Cardiac muscle cell (in vitro differentiated cells and primary cell): ENCODE results near the gene FITM2. TPM values are rescaled to one million over a fixed set of nuclear protein-coding genes. Genes with fewer than 3 reads are reported as not detected.
A peak's percentile ranks its signal among the peaks of the same experiment; 100 is the strongest.

Experiments used
- DNase-seq, 2 donors: peaks; one replicate each; pipeline versions ENCODE4 v3.0.0 to v3.0.0-alpha.2; 2010 to 2017; ENCODE audit warnings: low read depth in 1 of 2, low spot score in 1 of 2
- H3K27ac ChIP-seq: fragments of 200-600 bp; sonication (generic); 2 replicates; pipeline ENCODE4 v1.5.1; 2016
- H3K27me3 ChIP-seq: fragments of 200-600 bp; sonication (generic); 2 replicates; pipeline ENCODE4 v1.6.0; 2016; ENCODE audit warnings: control low read depth
- H3K36me3 ChIP-seq: fragments of 200-600 bp; sonication (generic); 2 replicates; pipeline ENCODE4 v1.5.1; 2016; ENCODE audit warnings: control low read depth
- H3K4me1 ChIP-seq: fragments of 200-600 bp; sonication (generic); 2 replicates; pipeline ENCODE4 v1.8.1; 2017; ENCODE audit warnings: low read depth, mild to moderate bottlenecking, mixed run types
- H3K4me3 ChIP-seq: fragments of 200-600 bp; sonication (generic); 2 replicates; pipeline ENCODE4 v1.5.1; 2016; ENCODE audit warnings: mild to moderate bottlenecking
- H3K9me3 ChIP-seq: fragments of 200-600 bp; sonication (generic); 2 replicates; pipeline ENCODE4 v1.5.1; 2017; ENCODE audit warnings: low read depth, mild to moderate bottlenecking, control low read depth
- polyA plus RNA-seq: library from polyadenylated mRNA; unstranded; fragments of >200 nt; fragmentation: Nextera tagmentation; extraction: Ambion mirVana; gene quantifications from 2 replicates; pipeline ENCODE4 v1.2.1, GENCODE V29; 2016
- total RNA-seq: library from RNA; depleted of rRNA; stranded (reverse); fragments of >200 nt; gene quantifications from 2 replicates; pipeline ENCODE4 v1.2.3, GENCODE V29; 2016
- TF ChIP-seq, protein P1 (sequence below): IDR thresholded peaks from 2 replicates; pipeline ENCODE4 v1.5.1; 2012; ENCODE audit warnings: low read depth, mild to moderate bottlenecking, low read length

Gene FITM2
- total and polyA plus RNA-seq, 2 experiments from 2014 or later = 11.6 to 11.9 TPM

DNA sequence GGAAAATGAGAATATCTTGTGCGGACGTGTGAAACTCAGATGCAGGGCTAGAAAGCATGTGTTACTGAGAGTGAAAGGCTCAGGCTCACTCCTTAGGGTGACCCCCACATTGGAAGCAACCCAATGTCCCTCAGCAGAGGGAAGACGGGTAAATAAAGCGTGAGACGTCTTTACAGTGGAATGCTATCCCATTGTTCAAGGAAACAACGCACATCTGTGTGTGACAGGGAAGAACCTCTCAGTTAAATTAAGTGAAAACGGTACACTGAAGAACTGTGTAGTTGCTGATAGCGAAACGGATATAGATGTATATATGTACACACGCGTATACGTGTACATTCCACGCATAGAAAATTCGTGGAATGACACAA lies 45.3 kb upstream of the FITM2 start:
- Histone ChIP-seq H3K27ac (no peak overlapping the region), H3K4me3 (no peak overlapping the region), H3K36me3 (no peaks in the 10 kb centered on the region), H3K9me3 (no peaks in the 10 kb centered on the region), H3K27me3 (no peaks in the 10 kb centered on the region), H3K4me1 (no peaks in the 10 kb centered on the region)
- TF ChIP-seq, protein P1, sequence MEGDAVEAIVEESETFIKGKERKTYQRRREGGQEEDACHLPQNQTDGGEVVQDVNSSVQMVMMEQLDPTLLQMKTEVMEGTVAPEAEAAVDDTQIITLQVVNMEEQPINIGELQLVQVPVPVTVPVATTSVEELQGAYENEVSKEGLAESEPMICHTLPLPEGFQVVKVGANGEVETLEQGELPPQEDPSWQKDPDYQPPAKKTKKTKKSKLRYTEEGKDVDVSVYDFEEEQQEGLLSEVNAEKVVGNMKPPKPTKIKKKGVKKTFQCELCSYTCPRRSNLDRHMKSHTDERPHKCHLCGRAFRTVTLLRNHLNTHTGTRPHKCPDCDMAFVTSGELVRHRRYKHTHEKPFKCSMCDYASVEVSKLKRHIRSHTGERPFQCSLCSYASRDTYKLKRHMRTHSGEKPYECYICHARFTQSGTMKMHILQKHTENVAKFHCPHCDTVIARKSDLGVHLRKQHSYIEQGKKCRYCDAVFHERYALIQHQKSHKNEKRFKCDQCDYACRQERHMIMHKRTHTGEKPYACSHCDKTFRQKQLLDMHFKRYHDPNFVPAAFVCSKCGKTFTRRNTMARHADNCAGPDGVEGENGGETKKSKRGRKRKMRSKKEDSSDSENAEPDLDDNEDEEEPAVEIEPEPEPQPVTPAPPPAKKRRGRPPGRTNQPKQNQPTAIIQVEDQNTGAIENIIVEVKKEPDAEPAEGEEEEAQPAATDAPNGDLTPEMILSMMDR = no peak
- DNase-seq = peak in 1 of 2 donors; percentile 4

DNA sequence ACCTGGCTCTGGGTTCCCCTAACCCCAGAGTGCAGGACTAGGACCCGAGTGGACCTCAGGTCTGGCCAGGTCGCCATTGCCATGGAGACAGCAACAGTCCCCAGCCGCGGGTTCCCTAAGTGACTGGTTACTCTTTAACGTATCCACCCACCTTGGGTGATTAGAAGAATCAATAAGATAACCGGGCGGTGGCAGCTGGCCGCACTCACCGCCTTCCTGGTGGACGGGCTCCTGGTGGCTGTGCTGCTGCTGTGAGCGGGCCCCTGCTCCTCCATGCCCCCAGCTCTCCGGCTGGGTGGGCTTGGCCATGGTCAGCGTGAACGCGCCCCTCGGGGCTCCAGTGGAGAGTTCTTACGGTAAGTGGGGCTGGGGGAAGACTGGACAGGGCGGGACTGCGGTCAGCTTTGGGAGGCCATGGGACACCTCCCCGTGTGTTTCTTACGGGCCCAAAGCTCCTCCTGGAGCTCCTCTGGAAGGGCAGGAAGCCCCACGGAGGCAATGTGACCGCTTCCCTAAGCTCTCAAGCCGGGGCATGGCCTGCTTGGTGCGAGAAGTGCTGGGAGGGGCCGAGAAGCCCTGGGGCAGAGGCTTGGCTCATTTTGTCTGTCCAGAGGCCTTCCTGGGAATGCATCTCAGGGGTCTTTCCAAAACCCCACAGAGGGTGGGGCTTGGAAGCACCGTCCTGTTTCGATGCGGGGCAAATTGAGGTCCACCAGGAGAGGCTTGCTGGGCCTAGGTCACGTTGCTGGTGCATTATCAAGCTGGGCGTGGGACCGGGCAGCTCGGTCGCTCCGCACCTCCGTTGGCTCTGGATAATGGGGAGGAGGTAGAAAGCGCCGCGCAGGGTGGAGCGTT lies 44.7 kb upstream of the FITM2 start, which contains the start of gene HNF4A:
Gene HNF4A (plus strand): TSS at position 202 of the 855 bp plus-strand sequence. CDS start 106 bp downstream, at position 308.
- Histone ChIP-seq H3K4me3 (no peak within 1 kb of the TSS), H3K27me3 (no peaks in the 10 kb centered on the region), H3K36me3 (no peaks in the 10 kb centered on the region), H3K9me3 (no peaks in the 10 kb centered on the region), H3K4me1 (no peaks in the 10 kb centered on the region), H3K27ac (no peak within 1 kb of the TSS)
- no peak for DNase-seq
- TF ChIP-seq, protein P1 = no peak

GRCh38 chr20:44354979-44355497 lies 44.0 kb upstream of the FITM2 start:
- Histone ChIP-seq H3K4me1 (no peaks in the 10 kb centered on the region), H3K9me3 (no peaks in the 10 kb centered on the region), H3K4me3 (no peak overlapping the region), H3K27me3 (no peaks in the 10 kb centered on the region), H3K27ac (no peak overlapping the region), H3K36me3 (no peaks in the 10 kb centered on the region)
- TF ChIP-seq, protein P1 = no peak
- DNase-seq = no peak

- no peaks in the 10 kb centered on the region for H3K36me3 ChIP-seq
- no peaks in the 10 kb centered on the region for H3K27me3 ChIP-seq
- H3K4me3 ChIP-seq = no peak overlapping the region
- no peaks in the 10 kb centered on the region for H3K4me1 ChIP-seq
- TF ChIP-seq, protein P1 = no peak
- no peak for DNase-seq
- no peaks in the 10 kb centered on the region for H3K9me3 ChIP-seq
- no peak overlapping the region for H3K27ac ChIP-seq
Observed at GRCh38 chr20:44350567-44350966, 39.6 kb upstream of the FITM2 start.

DNA sequence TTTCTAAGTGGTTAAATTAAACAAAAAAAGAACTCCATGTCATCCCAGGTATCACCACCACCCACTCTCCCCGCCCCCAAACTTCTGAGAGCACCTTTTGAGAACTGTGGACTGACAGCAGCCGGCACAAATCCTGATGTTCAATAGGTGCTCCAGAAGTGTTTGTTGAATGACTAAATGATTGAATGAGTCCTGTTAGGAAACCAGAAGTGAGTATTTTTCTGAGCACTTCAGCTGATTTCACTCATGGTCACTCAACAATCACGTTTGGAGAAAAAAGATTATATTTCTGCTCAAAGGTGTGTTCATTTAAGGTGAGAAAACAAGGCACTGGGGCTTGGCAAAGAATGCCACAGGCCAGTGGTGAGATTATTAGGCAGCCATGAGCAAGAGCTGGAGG lies 38.3 kb upstream of the FITM2 start:
- Histone ChIP-seq H3K4me3 (no peak overlapping the region), H3K9me3 (no peaks in the 10 kb centered on the region), H3K36me3 (no peaks in the 10 kb centered on the region), H3K4me1 (no peaks in the 10 kb centered on the region), H3K27me3 (no peaks in the 10 kb centered on the region), H3K27ac (no peak overlapping the region)
- no peak for DNase-seq
- TF ChIP-seq, protein P1 = no peak
